Stimulated activated CD4-positive, alpha-beta T cell treated with anti-CD3 and anti-CD28 coated beads, Interleukin-4, amount 100 ng/mL, for 48 hours (primary cell): ENCODE data around the gene MYH14.
"Not testable (repeated sequence)": the region's sequence is repeated elsewhere in the genome, so short reads cannot be mapped to it uniquely, and the experiment has no call there.

Source experiments
- DNase-seq, 2 donors: peaks; one replicate each; pipeline ENCODE4 v3.0.0-alpha.2; 2020; ENCODE audit warnings: low read depth in 2 of 2

The MYH14 gene

GRCh38 chr19:50332244-50333038, 129.0 kb downstream of the MYH14 start:
- no peak for DNase-seq

GRCh38 chr19:50333235-50333736, 129.9 kb downstream of the MYH14 start:
- DNase-seq: peak; percentile 92

- DNase-seq: peak; percentile 70 to 79
Measured at GRCh38 chr19:50333737-50334617, 130.6 kb downstream of the MYH14 start.

- no peak for DNase-seq
Measured at GRCh38 chr19:50334741-50335421, 131.5 kb downstream of the MYH14 start.

GRCh38 chr19:50337031-50337430, 133.6 kb downstream of the MYH14 start:
- not testable (repeated sequence) for DNase-seq

- no peak for DNase-seq
Measured at GRCh38 chr19:50340331-50340730, 136.9 kb downstream of the MYH14 start.

- no peak for DNase-seq
Measured at GRCh38 chr19:50341091-50341564, 137.7 kb downstream of the MYH14 start.

- DNase-seq: no peak
Measured at GRCh38 chr19:50344661-50345318, 141.4 kb downstream of the MYH14 start.

- DNase-seq: not testable (repeated sequence)
Measured at GRCh38 chr19:50347089-50347581, 143.7 kb downstream of the MYH14 start.

- DNase-seq: no peak
Measured at GRCh38 chr19:50349277-50350057, 146.0 kb downstream of the MYH14 start.

- DNase-seq: no peak
Measured at GRCh38 chr19:50352242-50352641, 148.8 kb downstream of the MYH14 start.

GRCh38 chr19:50353487-50353880, 150.1 kb downstream of the MYH14 start:
- not testable (repeated sequence) for DNase-seq

- DNase-seq: no peak
Measured at GRCh38 chr19:50356691-50357177, 153.3 kb downstream of the MYH14 start.

GRCh38 chr19:50357178-50358100, 154.0 kb downstream of the MYH14 start:
- peak; percentile 79 to 85 for DNase-seq

GRCh38 chr19:50358483-50359327, 155.3 kb downstream of the MYH14 start:
- peak; percentile 63 to 69 for DNase-seq

GRCh38 chr19:50359328-50359818, 156.0 kb downstream of the MYH14 start:
- no peak for DNase-seq
